ENCODE data around the gene DYSF.

Gene DYSF

DNA sequence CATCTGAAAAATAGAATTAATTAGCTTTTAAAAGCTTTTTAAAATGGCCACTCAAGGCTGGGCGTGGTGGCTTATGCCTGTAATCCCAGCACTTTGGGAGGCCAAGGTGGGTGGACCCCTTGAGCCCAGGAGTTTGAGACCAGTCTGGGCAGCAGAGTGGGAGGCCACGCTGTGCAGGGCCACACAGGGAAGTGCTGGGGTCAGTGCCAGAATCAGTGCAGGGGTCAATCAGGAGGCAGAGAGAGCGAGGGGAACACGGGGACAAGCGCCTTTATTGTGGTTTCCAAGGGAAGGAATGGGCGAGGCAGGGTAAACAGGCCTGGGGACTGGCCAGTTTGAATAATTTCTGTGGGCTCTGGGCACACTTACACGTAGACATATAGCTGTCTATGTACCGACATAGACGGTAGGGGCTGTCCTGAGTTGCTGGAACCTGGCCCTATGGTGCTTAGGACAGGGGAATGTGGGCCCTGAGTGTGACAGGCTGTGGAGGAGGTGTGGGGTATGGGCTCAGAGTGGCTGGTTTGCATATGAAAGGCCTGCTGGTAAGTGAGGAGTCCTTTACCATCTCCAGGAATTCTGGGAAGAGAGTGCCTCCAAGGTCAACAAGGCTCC is 42.9 kb downstream of the DYSF start:
- Histone ChIP-seq H3K14ac (ENCODE audit: low read length) (no peak overlapping the region), H3K27ac (replicated peaks; ENCODE audit: low read length) (no peak overlapping the region), H2BK120ac (ENCODE audit: low read depth, low read length) (no peak overlapping the region), H3K27me3 (ENCODE audit: control insufficient read depth in 3 of 3, insufficient read depth in 3 of 3, low read depth in 1 of 3, low read length in 3 of 3) (no peaks in the 10 kb centered on the region), H3K4me1 (ENCODE audit: control insufficient read depth in 2 of 2, insufficient read depth in 1 of 2, low read depth in 1 of 2, low read length in 2 of 2) (peaks cover 7 to 17% of the 10 kb centered on the region in 2 donors), H3K23ac (ENCODE audit: low read depth, low read length, poor library complexity) (no peak overlapping the region), H2AFZ (ENCODE audit: low read length) (peak overlapping the region; percentile 42), H2BK5ac (ENCODE audit: low read length) (no peak overlapping the region), H4K91ac (ENCODE audit: low read depth, low read length, poor library complexity) (no peak overlapping the region), H3K18ac (ENCODE audit: low read length) (no peak overlapping the region), H3K36me3 (replicated peaks in 1 of 2; ENCODE audit: control insufficient read depth in 2 of 2, insufficient read depth in 2 of 2, low read length in 2 of 2) (no peaks in the 10 kb centered on the region), H4K8ac (ENCODE audit: low read depth, low read length) (no peak overlapping the region), H2BK15ac (ENCODE audit: low read length) (no peak overlapping the region), H2AK5ac (ENCODE audit: low read depth, low read length) (no peak overlapping the region), H2BK12ac (ENCODE audit: low read length) (no peak overlapping the region), H3K79me1 (ENCODE audit: low read depth, low read length) (no peaks in the 10 kb centered on the region), H3K4ac (ENCODE audit: low read length) (no peak overlapping the region), H3K4me2 (ENCODE audit: insufficient read depth, low read length, poor library complexity, severe bottlenecking) (no peak overlapping the region), H3K9ac (ENCODE audit: low read depth, low read length, poor library complexity) (no peak overlapping the region), H3K4me3 (ENCODE audit: low read length in 2 of 2) (no peak overlapping the region), H3K9me3 (replicated peaks in 1 of 2; ENCODE audit: control insufficient read depth in 2 of 2, insufficient read depth in 1 of 2, low read depth in 1 of 2, low read length in 2 of 2) (no peaks in the 10 kb centered on the region)
- no CpG with 5 or more reads among the region's 9 CpGs for WGBS, 2 donors (ENCODE audit: extremely low coverage in 2 of 2, insufficient read length in 2 of 2, insufficient replicate concordance in 1 of 2)
- no peak for DNase-seq (ENCODE audit: low spot score)

DNA sequence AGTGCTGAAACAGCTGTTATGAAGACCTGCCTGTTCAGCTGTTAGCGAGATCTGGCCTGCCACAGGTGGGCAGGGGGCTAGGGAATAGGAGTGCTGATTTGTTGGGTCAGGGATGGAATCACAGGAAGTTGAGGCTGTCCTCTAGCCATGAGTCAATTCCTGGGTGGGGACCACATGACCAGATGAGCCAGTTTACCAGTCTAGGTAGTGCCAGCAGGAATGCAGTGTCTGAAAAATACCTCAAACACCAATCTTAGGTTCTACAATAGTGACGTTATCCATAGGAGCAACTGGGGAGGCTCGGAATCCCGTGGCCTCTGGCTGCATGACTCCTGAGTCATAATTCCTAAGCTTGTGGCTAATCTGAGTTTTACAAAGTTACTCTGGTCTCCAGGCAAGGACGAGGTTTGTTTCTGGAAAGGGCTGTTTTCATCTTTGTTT is 44.9 kb downstream of the DYSF start:
- Histone ChIP-seq H3K4me1 (ENCODE audit: control insufficient read depth in 2 of 2, insufficient read depth in 1 of 2, low read depth in 1 of 2, low read length in 2 of 2) (peaks cover 7 to 17% of the 10 kb centered on the region in 2 donors), H2AFZ (ENCODE audit: low read length) (peak overlapping the region; percentile 78), H2BK120ac (ENCODE audit: low read depth, low read length) (no peak overlapping the region), H2BK5ac (ENCODE audit: low read length) (no peak overlapping the region), H3K9me3 (replicated peaks in 1 of 2; ENCODE audit: control insufficient read depth in 2 of 2, insufficient read depth in 1 of 2, low read depth in 1 of 2, low read length in 2 of 2) (no peaks in the 10 kb centered on the region), H4K91ac (ENCODE audit: low read depth, low read length, poor library complexity) (no peak overlapping the region), H3K36me3 (replicated peaks in 1 of 2; ENCODE audit: control insufficient read depth in 2 of 2, insufficient read depth in 2 of 2, low read length in 2 of 2) (no peaks in the 10 kb centered on the region), H3K18ac (ENCODE audit: low read length) (no peak overlapping the region), H3K23ac (ENCODE audit: low read depth, low read length, poor library complexity) (no peak overlapping the region), H3K14ac (ENCODE audit: low read length) (no peak overlapping the region), H3K9ac (ENCODE audit: low read depth, low read length, poor library complexity) (no peak overlapping the region), H2BK15ac (ENCODE audit: low read length) (no peak overlapping the region), H3K4me3 (ENCODE audit: low read length in 2 of 2) (no peak overlapping the region), H4K8ac (ENCODE audit: low read depth, low read length) (no peak overlapping the region), H3K27ac (replicated peaks; ENCODE audit: low read length) (peak overlapping the region; percentile 3), H2AK5ac (ENCODE audit: low read depth, low read length) (no peak overlapping the region), H3K4ac (ENCODE audit: low read length) (no peak overlapping the region), H3K4me2 (ENCODE audit: insufficient read depth, low read length, poor library complexity, severe bottlenecking) (no peak overlapping the region), H3K79me1 (ENCODE audit: low read depth, low read length) (no peaks in the 10 kb centered on the region), H3K27me3 (ENCODE audit: control insufficient read depth in 3 of 3, insufficient read depth in 3 of 3, low read depth in 1 of 3, low read length in 3 of 3) (no peaks in the 10 kb centered on the region), H2BK12ac (ENCODE audit: low read length) (no peak overlapping the region)
- WGBS, 2 donors (ENCODE audit: extremely low coverage in 2 of 2, insufficient read length in 2 of 2, insufficient replicate concordance in 1 of 2): no CpG with 5 or more reads among the region's 5 CpGs
- DNase-seq (ENCODE audit: low spot score): no peak

DNA sequence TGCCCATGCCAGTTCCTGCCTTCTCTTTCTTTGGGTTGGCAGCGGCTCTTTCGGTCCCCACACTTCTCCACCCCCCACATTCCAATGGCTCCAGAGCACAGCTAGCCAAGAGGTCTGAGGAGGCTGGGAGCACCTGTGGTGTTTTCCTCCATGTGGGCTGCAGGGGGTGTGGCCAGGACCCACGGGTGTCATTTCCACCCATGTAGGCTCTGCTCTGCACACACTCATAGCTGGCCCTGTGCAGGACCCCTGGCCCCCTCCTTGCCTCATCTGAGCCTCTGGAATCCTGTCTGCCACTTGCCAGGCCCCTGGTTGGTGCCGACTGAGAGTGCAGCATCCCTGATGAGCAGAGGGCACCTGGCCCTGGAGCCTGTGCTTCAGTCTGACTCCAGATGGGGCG is 46.3 kb downstream of the DYSF start:
- Histone ChIP-seq H3K18ac (ENCODE audit: low read length) (no peak overlapping the region), H4K91ac (ENCODE audit: low read depth, low read length, poor library complexity) (no peak overlapping the region), H3K36me3 (replicated peaks in 1 of 2; ENCODE audit: control insufficient read depth in 2 of 2, insufficient read depth in 2 of 2, low read length in 2 of 2) (no peaks in the 10 kb centered on the region), H3K14ac (ENCODE audit: low read length) (no peak overlapping the region), H3K9ac (ENCODE audit: low read depth, low read length, poor library complexity) (no peak overlapping the region), H3K4ac (ENCODE audit: low read length) (no peak overlapping the region), H2AFZ (ENCODE audit: low read length) (no peak overlapping the region), H2BK120ac (ENCODE audit: low read depth, low read length) (peak overlapping the region; percentile 66), H3K4me1 (ENCODE audit: control insufficient read depth in 2 of 2, insufficient read depth in 1 of 2, low read depth in 1 of 2, low read length in 2 of 2) (peaks cover 4 to 17% of the 10 kb centered on the region in 2 donors), H2BK15ac (ENCODE audit: low read length) (no peak overlapping the region), H3K9me3 (replicated peaks in 1 of 2; ENCODE audit: control insufficient read depth in 2 of 2, insufficient read depth in 1 of 2, low read depth in 1 of 2, low read length in 2 of 2) (no peaks in the 10 kb centered on the region), H3K4me2 (ENCODE audit: insufficient read depth, low read length, poor library complexity, severe bottlenecking) (no peak overlapping the region), H3K27me3 (ENCODE audit: control insufficient read depth in 3 of 3, insufficient read depth in 3 of 3, low read depth in 1 of 3, low read length in 3 of 3) (no peaks in the 10 kb centered on the region), H3K4me3 (ENCODE audit: low read length in 2 of 2) (no peak overlapping the region), H3K79me1 (ENCODE audit: low read depth, low read length) (no peaks in the 10 kb centered on the region), H2BK12ac (ENCODE audit: low read length) (no peak overlapping the region), H4K8ac (ENCODE audit: low read depth, low read length) (no peak overlapping the region), H2BK5ac (ENCODE audit: low read length) (peak overlapping the region; percentile 59), H2AK5ac (ENCODE audit: low read depth, low read length) (peak overlapping the region; percentile 68), H3K23ac (ENCODE audit: low read depth, low read length, poor library complexity) (peak overlapping the region; percentile 20), H3K27ac (replicated peaks; ENCODE audit: low read length) (no peak overlapping the region)
- WGBS, 2 donors (ENCODE audit: extremely low coverage in 2 of 2, insufficient read length in 2 of 2, insufficient replicate concordance in 1 of 2): no CpG with 5 or more reads among the region's 5 CpGs
- no peak for DNase-seq (ENCODE audit: low spot score)

DNA sequence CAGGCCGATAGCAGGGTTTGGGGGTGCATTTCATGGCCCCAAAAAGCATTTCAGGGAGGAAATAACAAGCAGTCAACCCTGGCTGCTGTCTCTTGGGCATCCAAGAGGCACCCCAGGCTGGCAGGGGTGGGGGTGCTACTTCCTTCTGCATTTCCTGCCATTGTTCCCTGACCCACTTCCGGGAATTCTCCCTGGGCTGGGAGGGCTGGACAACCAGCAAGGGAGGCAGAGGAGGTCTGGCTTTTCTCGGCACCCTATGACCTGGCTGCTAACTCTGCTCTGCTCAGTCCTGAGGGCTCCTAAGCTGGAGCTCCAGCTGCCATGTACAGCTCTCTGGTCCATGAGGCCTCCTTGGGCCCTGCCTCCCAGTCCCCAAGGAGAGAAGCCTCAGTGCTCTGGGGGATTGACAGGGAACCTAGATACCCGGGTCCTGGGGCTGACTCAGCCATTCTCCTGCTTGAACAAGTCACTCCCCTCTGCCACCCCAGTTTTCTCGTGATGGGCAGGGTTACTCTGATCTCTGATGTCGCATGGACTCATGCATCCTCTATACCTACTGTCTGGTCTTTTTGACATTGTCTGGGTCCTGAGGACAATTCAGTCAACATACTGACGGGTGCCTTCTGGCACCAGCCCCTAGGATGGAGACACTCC is 47.2 kb downstream of the DYSF start:
- Histone ChIP-seq H3K79me1 (ENCODE audit: low read depth, low read length) (no peaks in the 10 kb centered on the region), H3K27ac (replicated peaks; ENCODE audit: low read length) (no peak overlapping the region)

More for the DNA sequence above, 47.2 kb downstream of the DYSF start:
- no peak overlapping the region for H3K23ac ChIP-seq (ENCODE audit: low read depth, low read length, poor library complexity)
- H3K9ac ChIP-seq (ENCODE audit: low read depth, low read length, poor library complexity): no peak overlapping the region
- H3K9me3 ChIP-seq (replicated peaks in 1 of 2; ENCODE audit: control insufficient read depth in 2 of 2, insufficient read depth in 1 of 2, low read depth in 1 of 2, low read length in 2 of 2): no peaks in the 10 kb centered on the region
- H3K18ac ChIP-seq (ENCODE audit: low read length): no peak overlapping the region
- H2BK120ac ChIP-seq (ENCODE audit: low read depth, low read length): no peak overlapping the region
- no peak overlapping the region for H3K4me2 ChIP-seq (ENCODE audit: insufficient read depth, low read length, poor library complexity, severe bottlenecking)
- no peak for DNase-seq (ENCODE audit: low spot score)
- H3K27me3 ChIP-seq (ENCODE audit: control insufficient read depth in 3 of 3, insufficient read depth in 3 of 3, low read depth in 1 of 3, low read length in 3 of 3): no peaks in the 10 kb centered on the region
- H2AFZ ChIP-seq (ENCODE audit: low read length): peak overlapping the region; percentile 36
- peak overlapping the region; percentile 59 for H2BK5ac ChIP-seq (ENCODE audit: low read length)
- no peak overlapping the region for H2BK12ac ChIP-seq (ENCODE audit: low read length)
- H3K4ac ChIP-seq (ENCODE audit: low read length): no peak overlapping the region
- H4K8ac ChIP-seq (ENCODE audit: low read depth, low read length): no peak overlapping the region
- H2BK15ac ChIP-seq (ENCODE audit: low read length): no peak overlapping the region
- H3K4me3 ChIP-seq (ENCODE audit: low read length in 2 of 2): no peak overlapping the region
- no peak overlapping the region for H4K91ac ChIP-seq (ENCODE audit: low read depth, low read length, poor library complexity)
- no peak overlapping the region for H2AK5ac ChIP-seq (ENCODE audit: low read depth, low read length)
- peaks cover 6 to 17% of the 10 kb centered on the region in 2 donors for H3K4me1 ChIP-seq (ENCODE audit: control insufficient read depth in 2 of 2, insufficient read depth in 1 of 2, low read depth in 1 of 2, low read length in 2 of 2)
- WGBS, 2 donors (ENCODE audit: extremely low coverage in 2 of 2, insufficient read length in 2 of 2, insufficient replicate concordance in 1 of 2): no CpG with 5 or more reads among the region's 7 CpGs
- H3K36me3 ChIP-seq (replicated peaks in 1 of 2; ENCODE audit: control insufficient read depth in 2 of 2, insufficient read depth in 2 of 2, low read length in 2 of 2): no peaks in the 10 kb centered on the region
- H3K14ac ChIP-seq (ENCODE audit: low read length): no peak overlapping the region
